SKM-1 (cell line): Measurements from ENCODE around the gene TNK2.
A peak's percentile ranks its signal among the peaks of the same experiment; 100 is the strongest.
"Not testable (repeated sequence)": the region's sequence is repeated elsewhere in the genome, so short reads cannot be mapped to it uniquely, and the experiment has no call there.

Experiments
- DNase-seq: peaks from one replicate; lab custom pipeline; 2025; ENCODE audit not compliant: unreplicated experiment; lab: John Stamatoyannopoulos, UW

Gene TNK2

DNA sequence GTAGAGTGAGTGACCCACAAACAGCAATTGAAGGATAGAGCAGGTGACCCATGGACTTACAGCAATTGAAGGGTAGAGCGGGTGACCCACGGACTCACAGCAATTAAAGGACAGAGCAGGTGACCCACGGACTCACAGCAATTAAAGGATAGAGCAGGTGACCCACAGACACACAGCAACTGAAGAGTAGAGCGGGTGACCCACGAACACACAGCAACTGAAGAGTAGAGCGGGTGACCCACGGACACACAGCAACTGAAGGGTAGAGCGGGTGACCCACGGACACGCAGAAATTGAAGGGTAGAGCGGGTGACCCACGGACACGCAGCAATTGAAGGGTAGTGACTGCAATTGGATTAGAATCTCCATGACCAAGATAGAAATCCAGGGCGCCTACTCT, 9.8 kb upstream of the TNK2 start:
- DNase-seq = no peak

DNA sequence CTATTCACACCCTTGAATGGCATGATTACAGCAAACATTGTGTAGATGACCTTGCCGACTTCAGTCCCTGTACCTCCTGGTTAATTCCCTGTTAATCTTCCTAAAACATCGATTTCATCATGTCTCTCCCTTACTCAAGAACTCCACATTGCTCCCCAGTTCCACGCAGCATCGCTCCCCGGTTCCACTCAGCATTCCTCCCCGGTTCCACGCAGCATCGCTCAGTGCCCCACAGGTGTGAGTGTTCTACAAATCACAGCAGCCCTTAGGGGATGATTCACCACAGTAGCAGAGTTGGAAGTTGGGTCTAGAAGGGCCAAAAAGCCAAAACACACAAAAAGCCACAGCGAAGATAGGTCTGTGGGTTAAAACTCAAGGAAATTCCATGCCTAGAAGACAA, 8.6 kb upstream of the TNK2 start:
- DNase-seq = no peak

DNA sequence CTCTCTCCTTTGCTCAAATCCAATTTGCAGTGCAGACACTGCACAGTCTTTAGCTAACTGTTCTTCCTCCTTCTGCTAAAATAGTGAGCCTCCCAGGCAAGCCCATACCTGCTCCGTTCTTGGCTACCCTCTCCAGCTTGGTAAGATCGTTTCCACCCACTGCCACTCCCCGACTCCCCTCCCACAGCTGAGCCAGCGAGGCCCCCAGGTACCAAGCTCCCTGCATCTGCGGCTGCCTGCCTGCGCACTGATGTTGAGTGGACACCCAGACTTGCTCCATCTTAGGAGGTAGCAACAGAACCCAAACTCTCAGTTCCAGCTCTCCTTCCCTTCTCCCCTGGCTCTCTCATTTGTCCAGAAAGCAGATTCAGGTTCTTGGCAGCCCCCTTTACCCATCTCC, 7.9 kb upstream of the TNK2 start:
- DNase-seq = no peak

DNA sequence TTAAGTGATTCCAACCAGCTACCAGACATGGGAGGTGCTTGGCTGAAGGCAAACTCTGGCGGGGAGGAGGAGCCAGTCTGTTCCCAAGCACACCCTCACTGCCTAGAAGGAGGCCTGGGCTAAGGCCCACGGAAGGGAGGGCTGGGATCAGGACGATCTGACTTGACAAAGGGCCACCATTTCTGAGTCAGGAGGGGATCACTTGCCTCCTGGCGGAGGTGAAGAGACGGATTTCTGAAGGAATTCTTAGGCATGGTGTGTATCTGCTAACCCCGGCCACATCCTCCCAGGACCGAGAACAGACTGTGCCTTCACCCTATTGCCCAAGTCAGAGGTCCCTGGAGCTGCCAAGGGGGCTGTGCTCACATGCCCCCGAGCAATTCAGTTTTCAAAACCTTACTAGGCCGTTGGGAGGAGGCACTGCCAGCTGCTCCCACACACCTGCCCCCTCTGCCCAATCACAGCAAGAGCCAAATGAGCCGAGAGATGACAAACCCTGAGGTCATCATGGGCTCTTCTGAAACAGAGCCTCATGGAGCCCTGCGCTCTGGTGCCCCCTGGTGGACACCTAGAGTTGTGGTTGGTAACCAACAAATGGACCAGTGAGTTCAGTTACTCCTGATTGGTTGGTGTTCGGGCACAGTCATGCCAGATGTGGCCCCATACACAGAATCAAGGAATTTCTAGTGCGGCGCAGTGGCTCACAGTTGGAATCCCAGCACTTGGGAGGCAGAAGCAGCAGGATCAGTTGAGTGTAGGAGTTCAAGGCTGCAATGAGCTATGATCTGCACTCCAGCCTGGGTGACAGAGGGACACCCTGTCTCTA, 6.5 kb upstream of the TNK2 start:
- no peak for DNase-seq

DNA sequence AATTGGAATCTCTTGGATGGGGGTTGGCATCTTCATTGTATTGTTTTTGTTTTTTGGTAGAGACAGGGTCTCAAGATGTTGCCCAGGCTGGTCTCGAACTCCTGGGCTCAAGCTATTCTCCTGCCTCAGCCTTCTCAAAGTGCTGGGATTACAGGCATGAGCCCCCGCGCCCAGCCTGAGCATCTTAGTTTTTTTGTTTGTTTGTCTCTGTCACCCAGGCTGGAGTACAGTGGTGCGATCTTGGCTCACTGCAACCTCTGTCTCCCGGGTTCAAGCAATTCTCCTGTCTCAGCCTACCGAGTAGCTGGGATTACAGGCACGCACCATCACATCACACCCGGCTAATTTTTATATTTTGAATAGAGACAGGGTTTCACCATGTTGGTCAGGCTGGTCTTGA, 5.8 kb upstream of the TNK2 start:
- DNase-seq = not testable (repeated sequence)

DNA sequence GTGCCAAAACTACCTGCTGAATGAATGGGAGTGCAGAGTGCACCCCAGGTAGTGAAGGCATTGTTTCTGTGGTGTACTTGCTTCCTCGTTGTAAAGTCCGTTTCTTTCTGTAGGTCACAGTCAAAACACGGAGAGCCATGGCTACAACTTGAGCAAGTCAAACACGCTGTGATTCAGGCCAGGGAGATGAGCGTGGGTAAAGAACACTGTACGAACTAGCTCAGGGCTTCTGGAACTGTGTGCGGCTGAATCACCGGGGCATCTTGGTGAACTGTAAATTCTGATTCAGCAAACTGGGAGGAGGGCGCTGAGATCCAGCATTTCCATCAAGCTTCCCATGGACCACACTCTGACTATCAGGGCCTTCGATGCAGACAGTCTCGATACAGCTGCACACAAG, 5.0 kb upstream of the TNK2 start:
- DNase-seq = no peak

DNA sequence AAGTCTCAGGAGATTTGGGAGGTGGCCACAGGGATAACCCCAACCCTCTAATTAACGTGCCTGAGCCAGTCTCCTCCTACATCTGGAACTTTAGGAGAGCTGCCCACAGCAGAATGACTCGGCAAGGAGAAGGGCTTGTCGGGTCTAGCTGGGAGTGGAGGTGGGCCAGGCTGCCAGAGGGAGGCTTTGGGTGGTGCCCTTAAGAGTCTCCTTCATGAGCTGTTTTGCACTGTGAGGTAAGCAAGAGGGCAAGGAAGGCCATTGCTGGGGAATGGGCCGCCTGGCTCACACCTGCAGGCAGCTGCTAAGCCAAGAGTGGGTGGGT, 3.6 kb upstream of the TNK2 start:
- DNase-seq = no peak

DNA sequence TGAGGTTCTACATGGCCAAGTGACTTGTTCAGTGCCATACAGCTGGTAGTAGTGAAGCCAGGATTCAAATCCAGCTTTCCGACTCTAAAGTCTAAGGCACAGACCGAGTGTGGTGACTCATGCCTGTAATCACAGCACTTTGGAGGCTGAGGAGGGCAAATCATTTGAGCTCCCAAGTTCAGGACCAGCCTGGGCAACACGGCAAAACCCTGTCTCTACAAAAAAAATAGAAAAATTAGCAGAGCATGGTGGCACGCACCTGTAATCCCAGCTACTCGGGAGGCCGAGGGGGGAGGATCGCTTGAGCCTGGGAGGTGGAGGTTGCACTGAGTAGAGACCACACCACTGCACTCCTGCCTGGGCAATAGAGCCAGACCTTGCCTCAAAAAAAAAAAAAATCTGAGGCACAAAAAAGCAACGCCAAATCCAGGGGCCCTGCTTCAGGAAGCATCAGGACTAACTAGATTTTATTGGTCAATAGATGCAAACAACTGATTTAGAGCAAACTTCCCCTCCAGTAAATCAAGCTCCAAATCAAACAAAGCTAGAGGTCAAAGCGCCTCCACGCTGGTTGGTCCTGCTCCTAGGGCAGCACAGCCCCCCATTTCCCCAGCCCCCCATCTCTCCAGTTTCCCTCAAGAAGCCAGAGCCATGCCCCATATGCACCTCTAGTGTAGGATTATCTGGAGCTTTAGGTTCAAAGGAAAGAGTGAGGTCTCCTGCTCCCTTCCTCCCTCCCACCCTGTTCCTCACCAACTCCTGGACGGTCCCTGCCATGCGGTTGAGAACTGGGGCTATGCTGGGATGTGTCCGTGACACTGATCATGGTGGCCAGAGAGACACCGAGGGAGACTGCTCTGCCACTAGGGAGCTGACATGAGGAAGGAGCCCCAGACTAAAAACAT, 2.9 kb upstream of the TNK2 start:
- DNase-seq = no peak

DNA sequence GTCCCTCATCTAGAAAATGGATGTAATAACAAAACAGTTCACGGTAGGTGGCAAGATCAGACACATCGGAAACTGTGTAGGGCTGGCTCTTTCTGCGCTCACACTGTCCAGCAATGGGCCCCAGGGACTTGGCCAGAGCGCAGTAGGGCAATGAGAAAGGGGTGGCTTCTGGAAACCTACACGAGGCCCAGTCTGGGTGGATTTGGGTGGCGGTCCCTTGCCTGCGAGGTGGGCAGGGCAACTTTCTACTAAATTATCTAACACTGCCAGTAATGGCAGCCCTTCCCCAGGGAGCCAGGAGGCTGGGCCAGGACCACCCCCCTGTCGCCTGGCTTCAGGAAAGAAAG, 2.1 kb upstream of the TNK2 start:
- DNase-seq = no peak

DNA sequence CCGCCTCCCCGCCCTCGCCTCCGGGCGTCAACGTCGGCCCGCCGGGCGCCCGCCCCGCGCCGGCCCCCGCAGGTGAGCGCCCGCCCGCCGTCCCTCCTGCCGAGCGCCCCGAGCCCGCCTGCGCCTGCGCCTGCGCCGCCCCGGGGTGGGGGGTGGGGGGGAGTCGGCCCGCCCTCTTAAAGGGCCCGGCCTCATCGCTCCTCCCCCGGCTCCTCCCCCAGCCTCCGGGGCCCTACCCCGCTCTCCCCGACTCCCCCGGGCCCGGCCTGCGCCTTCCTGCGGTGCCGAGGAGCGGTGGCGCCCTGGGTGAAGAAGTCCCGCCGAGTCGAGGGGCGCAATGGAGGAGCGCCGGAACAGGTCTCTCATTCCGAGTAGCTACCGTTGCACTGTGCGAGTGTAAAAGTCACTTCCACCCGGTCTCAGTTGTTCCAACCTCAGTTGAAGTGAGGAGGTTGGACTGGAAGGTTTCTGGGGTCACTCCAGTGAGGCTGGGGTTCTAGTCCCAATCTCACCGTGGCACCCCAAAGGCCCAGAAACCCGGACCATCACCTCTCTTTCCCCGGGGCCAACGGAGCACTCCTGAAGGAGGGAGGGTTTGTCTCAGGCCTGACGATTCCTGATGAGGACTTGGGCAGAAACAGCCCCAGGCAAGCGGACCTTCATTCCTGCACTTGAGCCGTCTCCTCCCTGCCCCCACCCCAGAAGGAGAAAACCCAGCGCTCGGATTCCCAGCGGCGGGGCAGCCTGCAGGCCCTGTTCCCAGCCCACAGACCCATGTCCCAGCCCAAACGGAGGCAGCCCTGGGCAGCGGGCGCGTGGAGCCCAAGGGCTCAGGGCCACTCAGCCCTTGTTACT, 1.5 kb upstream of the TNK2 start:
- DNase-seq = peak; percentile 66

DNA sequence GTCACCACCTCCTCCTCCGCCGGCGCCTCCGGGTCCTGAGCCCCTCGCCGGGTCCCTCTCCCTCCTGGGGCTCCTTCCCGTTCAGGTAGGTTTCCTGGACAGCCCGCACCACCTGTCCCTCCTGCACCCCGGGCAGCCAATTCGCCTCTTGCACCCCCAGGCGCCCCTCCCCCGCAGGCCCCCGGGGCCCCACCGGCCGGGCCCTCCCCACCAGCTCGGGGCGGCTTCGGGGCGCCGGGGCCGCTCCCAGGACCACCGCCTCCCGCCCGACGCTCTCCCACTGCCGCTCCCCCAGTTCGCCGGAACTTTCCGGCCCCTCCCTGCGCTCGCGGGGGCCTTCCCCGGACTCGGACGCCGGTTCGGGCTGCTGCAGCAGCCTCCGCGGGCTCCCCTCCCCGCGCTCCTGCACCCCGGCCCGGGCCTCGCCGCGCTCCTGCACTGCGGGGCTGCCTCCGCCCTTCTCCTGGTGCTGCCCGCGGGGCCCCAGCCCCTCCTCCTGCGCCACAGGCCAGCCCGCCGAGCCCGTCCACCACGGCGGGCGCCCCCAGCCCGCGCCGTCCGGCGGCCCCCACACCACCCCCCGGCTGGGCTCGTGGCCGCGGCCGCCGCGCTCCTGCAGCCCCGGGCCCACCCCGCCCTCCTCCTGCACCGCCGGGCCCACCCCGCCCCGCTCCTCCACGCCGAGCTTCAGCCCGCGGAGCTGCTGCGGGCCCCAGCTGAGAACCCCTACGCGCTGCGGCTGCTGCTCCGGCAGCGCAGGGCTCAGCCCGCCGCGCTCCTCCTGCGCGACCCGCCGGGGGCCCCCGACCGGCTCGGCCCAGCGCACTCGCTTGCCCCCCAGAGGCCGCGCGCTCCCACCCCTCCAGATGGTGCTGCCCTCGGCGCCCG, 587 bp upstream of the TNK2 start:
- DNase-seq = no peak

DNA sequence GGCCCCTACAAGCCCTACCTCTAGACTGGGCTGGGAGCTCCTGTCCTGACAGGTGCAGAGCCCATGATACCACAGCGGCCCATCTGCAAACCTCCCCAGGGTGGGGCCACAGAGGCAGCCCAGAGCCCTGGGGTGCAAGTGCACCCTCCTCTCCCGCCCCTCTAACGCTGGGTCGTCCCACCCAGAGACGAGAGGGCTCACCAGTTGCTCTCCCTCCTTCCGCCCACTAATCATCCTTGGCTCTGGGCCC, 742 bp downstream of the TNK2 start:
- no peak for DNase-seq

DNA sequence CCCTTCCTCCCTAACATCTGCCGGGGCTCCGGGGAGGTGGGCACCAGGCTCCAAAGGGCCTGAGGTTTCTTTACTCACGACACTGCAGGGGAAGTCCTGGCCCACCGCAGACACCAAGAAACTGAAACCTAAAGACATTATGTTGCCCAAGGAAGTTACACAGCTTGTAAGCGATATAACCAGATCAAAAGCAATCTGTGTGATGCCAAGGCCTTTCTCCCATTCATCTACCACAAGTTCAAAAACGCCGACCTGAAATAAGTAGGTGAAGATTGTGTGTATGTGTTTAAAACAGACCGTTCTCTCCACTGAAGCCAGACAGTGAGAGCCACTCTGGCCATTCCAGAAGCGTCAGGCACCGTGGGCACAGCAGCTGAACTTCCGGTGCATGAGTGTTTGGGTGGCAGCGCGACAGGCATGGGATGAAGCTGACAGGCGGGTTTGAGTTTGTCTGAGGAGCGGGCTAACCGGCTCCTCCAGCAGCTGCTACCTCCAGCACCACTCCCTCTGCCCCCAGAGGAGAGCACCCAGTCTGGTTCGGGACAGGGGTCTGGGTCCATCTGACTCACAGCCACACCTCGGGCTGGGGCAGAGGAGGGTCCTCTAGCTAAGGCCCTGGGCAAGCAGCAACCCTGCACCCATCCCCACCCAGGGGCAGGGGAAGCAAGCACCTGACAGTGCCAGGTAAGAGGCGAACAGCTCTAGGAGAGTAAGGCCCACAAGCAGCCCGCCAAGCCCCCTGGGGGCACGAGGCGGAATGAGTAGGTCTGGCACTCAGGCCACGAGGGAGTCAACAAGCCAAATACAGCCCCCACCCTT, 1.3 kb downstream of the TNK2 start:
- DNase-seq = no peak

DNA sequence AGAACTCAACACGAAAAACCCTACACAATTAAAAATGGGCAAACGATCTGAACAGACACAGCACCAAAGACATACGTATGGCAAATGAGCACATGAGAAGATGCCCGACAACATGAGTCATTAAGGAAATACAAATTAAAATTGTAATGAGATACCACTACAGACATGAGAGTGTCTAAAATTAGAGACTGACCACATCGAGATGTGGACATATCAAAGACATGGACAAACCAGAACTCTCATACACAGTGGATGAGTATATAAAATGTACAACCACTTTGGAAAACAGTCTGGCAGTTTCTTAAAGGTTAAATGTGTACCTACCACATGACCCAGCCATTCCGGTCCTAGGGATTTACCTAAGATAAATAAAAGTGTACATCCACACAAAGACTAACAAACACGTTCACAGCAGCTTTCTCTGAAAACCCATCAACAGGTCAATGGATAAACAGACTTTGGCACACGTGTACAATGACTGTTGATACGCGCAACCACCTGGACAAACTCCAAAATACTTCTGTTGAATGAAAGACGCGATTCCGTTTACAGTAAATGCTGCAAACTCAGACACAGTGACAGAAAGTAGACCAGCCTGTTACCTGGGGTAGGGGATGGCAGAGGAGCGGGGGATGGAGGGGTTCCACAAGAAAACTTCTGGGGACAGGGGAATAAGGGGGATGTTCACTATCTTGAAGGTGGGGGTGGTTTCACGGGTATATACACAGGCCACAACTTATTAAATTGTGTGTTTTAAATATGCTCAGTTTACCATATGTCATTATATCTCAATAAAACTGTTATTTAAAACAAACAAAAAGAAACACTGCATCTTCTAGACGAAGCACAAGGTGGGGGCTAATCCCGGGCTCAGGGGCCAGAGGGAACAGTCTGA, 2.1 kb downstream of the TNK2 start:
- no peak for DNase-seq

DNA sequence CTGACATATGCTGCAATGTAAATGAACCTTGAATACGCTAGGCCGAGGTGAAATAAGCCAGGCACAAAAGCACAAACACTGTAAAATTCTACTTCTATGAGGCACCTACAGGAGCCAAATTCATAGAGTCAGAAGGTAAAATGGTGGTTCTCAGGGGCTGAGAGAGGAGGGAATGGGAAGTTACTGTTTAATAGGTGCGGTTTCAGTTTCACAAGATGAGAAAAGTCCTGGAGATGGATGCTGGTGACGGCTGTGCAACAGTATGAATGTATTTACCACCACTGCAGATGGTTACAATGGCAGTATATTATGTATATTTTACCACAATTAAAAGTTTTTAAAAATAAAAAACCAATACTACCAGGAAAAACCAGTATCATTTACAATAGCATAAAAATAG, 4.0 kb downstream of the TNK2 start:
- DNase-seq = no peak

DNA sequence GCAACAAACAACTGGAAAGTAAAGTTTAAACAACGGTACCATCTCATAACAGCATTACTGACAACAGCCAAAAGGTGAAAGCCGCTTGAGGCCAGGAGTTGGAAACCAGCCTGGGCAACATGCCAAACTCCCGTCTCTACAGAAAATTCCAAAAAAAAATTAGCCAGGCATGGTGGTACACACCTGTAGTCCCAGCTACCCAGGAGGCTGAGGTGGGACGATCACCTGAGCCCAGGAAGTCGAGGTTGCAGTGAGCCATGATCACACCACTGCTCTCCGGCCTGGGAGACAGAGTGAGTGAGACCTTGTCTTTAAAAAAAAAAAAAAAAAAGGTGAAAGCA, 4.4 kb downstream of the TNK2 start:
- DNase-seq = no peak

DNA sequence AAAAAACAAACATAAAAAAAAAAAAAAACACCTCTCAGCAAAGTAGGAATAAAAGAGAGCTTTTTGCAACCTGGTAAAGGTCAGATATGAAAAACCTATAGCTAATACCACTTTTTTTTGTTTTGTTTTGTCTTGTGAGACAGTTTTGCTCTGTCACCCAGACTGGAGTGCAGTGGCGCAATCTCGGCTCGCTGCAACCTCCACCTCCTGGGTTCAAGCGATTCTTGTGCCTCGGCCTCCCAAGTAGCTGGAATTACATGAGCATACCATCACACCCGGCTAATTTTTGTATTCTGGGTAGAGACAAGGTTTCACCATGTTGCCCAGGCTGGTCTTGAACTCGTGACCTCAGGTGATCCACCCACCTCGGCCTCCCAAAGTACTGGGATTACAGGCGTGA, 5.7 kb downstream of the TNK2 start:
- not testable (repeated sequence) for DNase-seq

DNA sequence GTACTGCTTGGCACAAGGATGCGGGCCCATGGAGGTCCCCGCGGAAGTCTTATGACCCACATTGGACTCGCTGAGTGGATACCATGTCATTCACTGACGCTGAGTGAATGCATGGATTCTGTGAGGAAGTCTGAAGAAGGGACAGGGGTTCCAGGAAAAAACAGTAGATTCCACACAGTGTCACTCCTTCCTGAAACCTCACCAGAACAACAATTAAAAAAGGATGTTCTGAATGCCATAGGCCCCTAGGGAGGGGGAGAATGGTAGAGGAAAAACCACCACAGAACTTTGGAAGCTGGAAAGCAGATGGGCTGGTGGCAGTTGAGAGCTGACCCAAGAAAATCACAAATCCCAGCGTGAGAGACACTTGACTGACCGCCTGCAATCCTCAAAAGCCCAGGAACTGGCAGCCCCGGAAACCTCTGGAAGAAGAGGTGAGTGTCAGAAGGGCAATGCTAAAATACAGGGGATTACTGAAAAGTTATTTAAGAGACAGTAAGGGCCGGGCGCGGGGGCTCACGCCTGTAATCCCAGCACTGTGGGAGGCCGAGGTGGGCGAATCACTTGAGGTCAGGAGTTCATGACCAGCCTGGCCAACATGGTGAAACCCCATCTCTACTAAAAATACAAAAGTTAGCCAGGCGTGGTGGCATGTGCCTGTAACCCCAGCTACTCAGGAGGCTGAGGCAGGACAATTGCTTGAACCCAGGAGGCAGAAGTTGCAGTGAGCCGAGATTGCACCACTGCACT, 6.3 kb downstream of the TNK2 start:
- not testable (repeated sequence) for DNase-seq
